GM18502 (cell line): ENCODE results near the gene LRMDA.
"Not testable (repeated sequence)": the region's sequence is repeated elsewhere in the genome, so short reads cannot be mapped to it uniquely, and the experiment has no call there.

Experiments used
- ATAC-seq: cut with Tn5 transposase; IDR thresholded peaks from one replicate; pipeline ENCODE4 v1.9.1; 2021; ENCODE audit warnings: mild to moderate bottlenecking; ENCODE audit not compliant: unreplicated experiment, poor library complexity

The LRMDA gene

GRCh38 chr10:76114581-76115001, 683.2 kb downstream of the LRMDA start:
- no peak for ATAC-seq

DNA sequence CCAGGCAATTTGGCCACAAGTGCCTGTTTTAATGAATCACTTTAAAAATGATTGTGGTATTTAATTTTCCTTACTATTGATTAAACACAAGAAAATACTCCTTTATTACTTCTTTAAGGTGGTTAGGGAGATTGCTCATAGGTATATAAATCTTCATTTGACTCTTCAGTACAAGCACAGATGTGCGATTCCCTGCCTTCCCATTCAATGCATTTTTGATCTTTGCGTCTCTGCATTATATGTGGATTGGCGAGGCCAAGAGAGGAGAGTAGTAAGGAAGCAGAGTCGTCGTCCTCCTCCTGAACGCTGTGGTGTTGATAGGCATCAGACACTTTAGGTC, 683.7 kb downstream of the LRMDA start:
- no peak for ATAC-seq

- no peak for ATAC-seq
These were observed 684.2 kb downstream of the LRMDA start for GRCh38 chr10:76115471-76116155.

GRCh38 chr10:76116523-76116922, 685.1 kb downstream of the LRMDA start:
- ATAC-seq = no peak

DNA sequence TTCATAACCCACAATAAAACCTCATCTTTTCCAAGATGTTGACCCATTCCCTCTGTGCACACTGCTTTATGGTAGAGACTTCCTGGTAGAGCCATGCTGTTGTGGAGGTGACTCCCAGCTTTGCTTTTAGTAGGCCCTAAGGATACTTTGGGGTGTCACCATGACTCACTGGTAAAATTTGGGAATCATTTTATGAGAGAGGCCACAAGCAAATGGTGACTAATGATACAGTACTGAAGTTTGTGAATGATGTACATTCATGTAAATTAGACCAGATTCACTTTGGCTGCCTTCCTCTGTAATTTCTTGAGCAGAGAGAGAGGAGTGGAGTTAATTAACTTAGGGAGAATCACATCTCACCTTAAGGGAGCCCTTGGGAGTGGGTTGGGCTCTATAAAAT, 686.5 kb downstream of the LRMDA start:
- no peak for ATAC-seq

- ATAC-seq = no peak
These were observed 687.6 kb downstream of the LRMDA start for GRCh38 chr10:76119036-76119435.

DNA sequence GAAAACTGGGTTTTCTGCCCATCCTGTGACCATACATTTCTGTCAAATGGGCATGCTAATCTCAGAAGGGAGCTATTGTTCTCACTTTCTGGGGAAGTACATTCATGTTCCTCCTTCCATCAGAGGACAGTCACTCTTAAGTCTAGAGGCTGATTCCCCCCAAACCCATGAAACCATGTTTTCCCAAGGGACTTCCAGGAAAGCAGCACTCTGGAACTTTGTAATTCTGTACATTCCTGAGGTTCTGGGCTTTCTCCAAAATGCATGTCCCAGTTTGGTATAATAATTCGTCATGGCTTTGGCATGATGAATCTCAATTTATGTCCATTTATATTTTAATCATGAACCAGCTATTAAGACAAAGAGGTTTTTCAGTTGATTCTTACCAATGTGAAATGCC, 688.1 kb downstream of the LRMDA start:
- ATAC-seq = no peak

GRCh38 chr10:76122056-76122455, 690.6 kb downstream of the LRMDA start:
- no peak for ATAC-seq

GRCh38 chr10:76124280-76124679, 692.9 kb downstream of the LRMDA start:
- ATAC-seq = no peak

DNA sequence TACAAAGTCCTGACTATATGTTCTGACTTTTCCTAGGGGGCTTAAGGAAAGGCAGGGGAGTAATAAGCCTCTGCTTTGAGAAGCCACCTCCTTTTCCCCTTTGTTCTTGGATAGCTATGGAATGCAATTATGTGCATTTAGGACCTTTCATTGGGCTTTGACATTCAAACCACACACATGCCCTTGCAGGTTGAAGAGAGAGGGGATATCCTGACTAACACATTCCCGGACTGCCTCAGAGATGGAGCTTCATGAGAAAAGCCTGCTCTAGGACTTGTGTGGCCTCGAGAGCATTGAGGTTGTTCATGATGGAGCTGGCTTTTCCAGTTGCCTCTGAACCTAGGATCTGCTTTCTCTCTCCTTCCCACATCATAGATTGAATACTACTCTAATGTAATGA, 694.5 kb downstream of the LRMDA start:
- no peak for ATAC-seq

GRCh38 chr10:76126607-76127527, 695.4 kb downstream of the LRMDA start:
- ATAC-seq = no peak

DNA sequence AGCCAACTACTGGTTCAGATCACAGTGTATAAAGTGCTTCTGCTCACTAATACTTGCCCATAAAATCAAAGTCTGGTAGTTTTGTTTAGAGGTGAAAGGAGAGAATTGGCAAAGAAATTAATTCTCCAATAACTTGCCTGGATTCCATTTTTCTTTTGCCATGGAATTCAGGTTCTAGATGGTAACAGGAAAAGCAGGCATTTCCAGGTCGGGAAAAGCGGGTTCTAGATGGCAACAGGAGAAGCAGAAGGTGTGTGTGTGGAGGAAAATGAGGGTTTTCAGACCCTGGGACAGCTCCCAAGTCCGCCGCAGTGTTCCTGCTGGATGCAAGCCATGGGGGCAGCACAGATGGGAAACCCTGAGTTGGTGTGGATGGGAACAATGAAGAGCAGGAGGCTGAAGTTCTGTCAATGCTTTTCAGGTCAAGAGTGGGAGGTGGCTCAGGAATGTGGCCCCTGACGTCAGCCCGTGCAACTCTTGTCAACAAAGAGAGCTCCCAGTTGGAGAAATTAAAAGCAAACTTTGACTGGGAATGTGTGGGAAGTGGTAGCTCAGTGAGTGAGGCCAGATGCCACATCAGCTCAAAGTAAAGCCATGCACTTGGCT, 696.7 kb downstream of the LRMDA start:
- no peak for ATAC-seq

DNA sequence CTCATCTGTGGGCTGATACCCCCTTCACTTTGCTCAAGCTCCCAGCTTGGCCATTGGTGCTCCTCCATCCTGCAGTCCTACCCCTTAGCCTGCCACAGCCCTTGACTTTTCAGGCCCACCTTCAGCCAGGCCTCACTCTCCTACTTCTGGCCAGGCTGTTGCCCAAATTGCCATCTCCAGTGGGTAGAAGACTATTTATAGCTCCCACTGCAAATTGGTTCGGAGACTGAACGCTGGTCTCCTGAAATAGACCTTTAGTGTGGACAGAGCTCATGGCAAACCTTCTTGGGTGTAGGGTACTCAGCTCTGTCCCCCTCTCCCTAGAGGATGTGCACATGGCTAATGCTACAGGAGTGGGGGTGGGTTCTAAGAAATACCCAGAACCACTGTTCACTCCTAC, 697.8 kb downstream of the LRMDA start:
- no peak for ATAC-seq

GRCh38 chr10:76130892-76131291, 699.5 kb downstream of the LRMDA start:
- no peak for ATAC-seq

GRCh38 chr10:76133597-76134255, 702.3 kb downstream of the LRMDA start:
- no peak for ATAC-seq

GRCh38 chr10:76136961-76137360, 705.5 kb downstream of the LRMDA start:
- no peak for ATAC-seq

DNA sequence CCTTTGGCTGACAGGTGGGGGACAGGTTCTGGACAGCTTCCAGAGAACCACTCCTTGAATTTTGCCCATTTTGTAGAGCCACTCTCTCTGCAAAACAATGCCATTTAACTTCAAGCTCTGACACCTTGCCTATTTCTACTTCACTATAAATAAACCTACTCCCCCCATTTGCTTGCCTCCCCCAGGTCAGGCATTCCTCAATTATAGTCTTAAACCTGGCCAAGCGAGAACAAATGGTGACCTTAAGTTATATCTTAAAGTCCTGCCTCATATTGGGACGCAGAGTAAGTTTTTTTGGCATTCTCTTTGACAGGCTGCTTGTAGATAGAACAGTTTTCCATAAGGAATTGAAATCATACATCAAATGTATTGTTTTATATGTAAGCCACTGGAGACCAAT, 706.9 kb downstream of the LRMDA start:
- ATAC-seq = no peak

DNA sequence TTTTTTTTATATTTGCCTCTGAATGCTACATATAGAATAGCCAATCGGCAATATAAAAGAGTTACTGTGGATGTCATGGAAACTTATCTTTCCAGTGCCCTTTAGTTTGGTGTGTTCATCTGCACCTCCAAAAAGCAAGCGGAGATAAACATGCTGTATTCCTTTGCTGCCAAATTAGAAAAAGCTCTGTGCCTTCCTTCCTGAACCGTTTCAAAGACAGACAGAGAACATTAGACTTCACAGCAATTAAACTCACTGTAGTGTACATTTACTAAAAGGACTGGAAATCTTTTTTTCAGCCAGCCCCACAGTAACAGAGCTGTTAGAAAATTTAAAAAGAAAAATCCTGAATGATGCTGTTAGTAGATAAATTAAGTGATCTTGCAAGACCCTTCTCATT, 707.5 kb downstream of the LRMDA start:
- no peak for ATAC-seq

- ATAC-seq = no peak
These were observed 708.0 kb downstream of the LRMDA start for GRCh38 chr10:76139431-76139830.

DNA sequence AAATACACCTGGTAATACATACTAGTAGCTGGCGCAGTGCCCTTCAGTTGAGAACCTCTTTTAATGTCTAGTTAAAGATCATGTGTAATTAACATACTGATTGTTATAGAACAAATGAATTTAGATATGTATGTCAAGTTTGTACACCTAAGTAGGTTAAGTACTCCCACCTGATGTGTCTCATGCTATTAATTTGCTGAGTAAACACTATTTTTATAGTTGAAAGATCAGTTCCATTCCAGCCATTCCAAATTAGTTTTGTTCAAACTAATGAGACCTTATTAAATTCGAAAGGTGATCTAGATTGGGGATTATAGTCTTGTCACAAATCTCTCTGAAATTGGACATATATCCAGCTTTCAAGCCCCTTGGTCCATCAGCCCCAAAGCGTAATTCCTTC, 710.0 kb downstream of the LRMDA start:
- ATAC-seq = no peak

DNA sequence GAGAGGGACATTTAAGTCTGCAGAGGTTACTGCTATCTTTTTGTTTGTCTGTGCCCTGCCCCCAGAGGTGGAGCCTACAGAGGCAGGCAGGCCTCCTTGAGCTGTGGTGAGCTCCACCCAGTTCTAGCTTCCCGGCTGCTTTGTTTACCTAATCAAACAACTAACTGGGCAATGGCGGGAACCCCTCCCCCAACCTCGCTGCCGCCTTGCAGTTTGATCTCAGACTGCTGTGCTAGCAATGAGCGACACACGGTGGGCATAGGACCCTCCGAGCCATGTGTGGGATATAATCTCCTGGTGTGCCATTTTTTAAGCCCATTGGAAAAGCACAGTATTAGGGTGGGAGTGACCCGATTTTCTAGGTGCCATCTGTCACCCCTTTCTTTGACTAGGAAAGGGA, 716.8 kb downstream of the LRMDA start:
- ATAC-seq = not testable (repeated sequence)
